ES-I3 (cell line): Measurements from ENCODE around the gene ZSCAN22.
"Not testable (repeated sequence)": the region's sequence is repeated elsewhere in the genome, so short reads cannot be mapped to it uniquely, and the experiment has no call there.

Experiments
- H3K36me3 ChIP-seq: 2 replicates; pipeline ENCODE4 v1.6.1; 2013; ENCODE audit warnings: mild to moderate bottlenecking, low read length, control low read depth, moderate library complexity; ENCODE audit not compliant: insufficient read depth
- H3K4me1 ChIP-seq: 2 replicates; pipeline ENCODE4 v1.6.1; 2013; ENCODE audit warnings: mild to moderate bottlenecking, control low read depth, low read length; ENCODE audit not compliant: insufficient read depth
- H3K9ac ChIP-seq: 2 replicates; pipeline ENCODE4 v1.6.1; 2013; ENCODE audit warnings: low read depth, mild to moderate bottlenecking, low read length, moderate library complexity
- H3K9me3 ChIP-seq: 2 replicates; pipeline ENCODE4 v1.6.1; 2013; ENCODE audit warnings: mild to moderate bottlenecking, low read length, moderate library complexity; ENCODE audit not compliant: control insufficient read depth, insufficient read depth

Gene ZSCAN22

GRCh38 chr19:58305065-58305931 lies 21.5 kb upstream of the ZSCAN22 start, which contains the start of gene ERVK3-1:
Gene ERVK3-1, plus strand, starts transcription at chr19:58305377. Its CDS starts 6,792 bp downstream, at chr19:58312169.
- Histone ChIP-seq H3K36me3 (peaks cover 13% of the 10 kb centered on the region; the same call in 1 of the 2 replicates), H3K4me1 (peaks cover 4% of the 10 kb centered on the region; the same call in 1 of the 2 replicates)

GRCh38 chr19:58305932-58306323 lies 20.9 kb upstream of the ZSCAN22 start:
- Histone ChIP-seq H3K4me1 (peaks cover 4% of the 10 kb centered on the region; the same call in 1 of the 2 replicates), H3K9me3 (no peaks in the 10 kb centered on the region), H3K36me3 (peaks cover 13% of the 10 kb centered on the region; the same call in 1 of the 2 replicates), H3K9ac (peak overlapping the region; percentile 92)

More at GRCh38 chr19:58305065-58305931, 21.5 kb upstream of the ZSCAN22 start, which contains the start of gene ERVK3-1:
- Histone ChIP-seq H3K9ac (peak within 1 kb of the TSS; percentile 92), H3K9me3 (no peaks in the 10 kb centered on the region)

DNA sequence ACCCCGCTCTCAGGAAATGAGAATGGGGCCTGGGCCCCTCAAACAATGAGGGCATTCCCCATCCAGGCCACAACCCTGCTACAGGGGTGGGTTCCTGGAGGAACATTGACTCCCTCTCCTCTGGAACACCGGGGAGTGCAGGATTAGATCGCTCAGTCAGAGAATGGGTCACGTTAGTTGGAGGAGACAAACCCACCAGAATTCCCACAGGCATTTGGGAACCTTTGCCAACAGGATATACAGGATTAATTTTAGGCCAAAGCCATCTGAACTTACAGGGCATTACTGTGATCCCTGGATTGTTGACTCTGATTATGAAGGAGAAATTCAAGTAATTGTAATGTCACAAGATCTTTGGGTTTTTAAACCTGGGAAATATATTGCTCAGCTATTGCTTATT lies 19.1 kb upstream of the ZSCAN22 start:
- Histone ChIP-seq H3K4me1 (peaks cover 4% of the 10 kb centered on the region; the same call in 1 of the 2 replicates), H3K36me3 (peaks cover 28% of the 10 kb centered on the region), H3K9ac (no peak overlapping the region), H3K9me3 (no peaks in the 10 kb centered on the region)

DNA sequence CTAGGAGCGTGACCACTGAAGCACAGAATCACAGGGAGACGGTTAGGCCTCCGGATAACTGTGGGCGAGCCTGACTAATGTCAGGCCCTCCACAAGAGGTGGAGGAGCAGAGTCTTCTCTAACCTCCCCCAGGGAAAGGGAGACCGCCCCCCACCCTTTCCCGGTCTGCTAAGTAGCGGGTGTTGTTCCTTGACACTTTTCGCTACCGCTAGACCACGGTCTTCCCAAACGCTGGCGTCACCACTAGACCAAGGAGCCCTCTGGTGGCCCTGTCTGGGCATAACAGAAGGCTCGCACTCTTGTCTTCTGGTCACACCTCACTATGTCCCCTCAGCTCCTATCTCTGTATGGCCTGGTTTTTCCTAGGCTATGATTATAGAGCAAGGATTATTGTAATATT lies 16.1 kb upstream of the ZSCAN22 start:
- peaks cover 33% of the 10 kb centered on the region for H3K36me3 ChIP-seq
- not testable (repeated sequence) for H3K4me1 ChIP-seq, H3K9ac ChIP-seq, H3K9me3 ChIP-seq

- Histone ChIP-seq H3K9ac (no peak overlapping the region), H3K36me3 (peaks cover 33% of the 10 kb centered on the region)
Measured at GRCh38 chr19:58311345-58311865, 15.4 kb upstream of the ZSCAN22 start.

GRCh38 chr19:58315580-58315979 lies 11.2 kb upstream of the ZSCAN22 start:
- Histone ChIP-seq H3K4me1 (no peaks in the 10 kb centered on the region), H3K36me3 (peaks cover 21% of the 10 kb centered on the region), H3K9ac (no peak overlapping the region), H3K9me3 (no peaks in the 10 kb centered on the region)

More at GRCh38 chr19:58311345-58311865, 15.4 kb upstream of the ZSCAN22 start:
- no peaks in the 10 kb centered on the region for H3K9me3 ChIP-seq
- no peaks in the 10 kb centered on the region for H3K4me1 ChIP-seq

DNA sequence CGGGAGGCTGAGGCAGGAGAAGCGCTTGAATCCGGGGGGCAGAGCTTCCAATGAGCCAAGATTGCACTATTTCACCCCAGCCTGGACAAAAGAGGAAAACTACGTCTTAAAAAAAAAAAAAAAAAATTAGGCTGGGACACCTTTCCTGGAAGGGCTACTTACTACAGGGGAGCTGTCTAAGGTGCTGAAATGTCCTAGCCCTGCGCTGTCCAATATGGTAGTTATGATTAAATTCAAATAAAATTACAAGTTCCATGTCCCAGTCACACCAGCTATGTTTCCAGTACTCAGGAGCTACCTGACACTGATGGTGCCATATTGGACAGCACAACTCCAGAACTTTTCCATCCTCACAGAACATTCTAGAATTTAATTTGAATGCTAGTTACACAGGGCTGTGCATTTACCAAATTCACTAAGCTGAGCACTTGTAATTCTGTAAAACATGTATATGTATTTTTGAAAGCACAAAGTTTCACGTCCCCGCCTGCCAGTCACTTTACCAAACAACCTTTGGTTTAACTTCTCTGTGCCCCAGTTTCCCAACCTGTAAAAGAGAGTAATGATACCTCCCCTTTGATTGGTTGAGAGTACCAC lies 9.2 kb upstream of the ZSCAN22 start:
- Histone ChIP-seq H3K4me1 (no peaks in the 10 kb centered on the region), H3K36me3 (peaks cover 7% of the 10 kb centered on the region; the same call in 1 of the 2 replicates), H3K9ac (no peak overlapping the region), H3K9me3 (no peaks in the 10 kb centered on the region)

- Histone ChIP-seq H3K9me3 (no peaks in the 10 kb centered on the region), H3K4me1 (no peaks in the 10 kb centered on the region), H3K9ac (no peak overlapping the region), H3K36me3 (no peaks in the 10 kb centered on the region; the same call in 1 of the 2 replicates)
Measured at GRCh38 chr19:58318297-58318696, 8.5 kb upstream of the ZSCAN22 start.

DNA sequence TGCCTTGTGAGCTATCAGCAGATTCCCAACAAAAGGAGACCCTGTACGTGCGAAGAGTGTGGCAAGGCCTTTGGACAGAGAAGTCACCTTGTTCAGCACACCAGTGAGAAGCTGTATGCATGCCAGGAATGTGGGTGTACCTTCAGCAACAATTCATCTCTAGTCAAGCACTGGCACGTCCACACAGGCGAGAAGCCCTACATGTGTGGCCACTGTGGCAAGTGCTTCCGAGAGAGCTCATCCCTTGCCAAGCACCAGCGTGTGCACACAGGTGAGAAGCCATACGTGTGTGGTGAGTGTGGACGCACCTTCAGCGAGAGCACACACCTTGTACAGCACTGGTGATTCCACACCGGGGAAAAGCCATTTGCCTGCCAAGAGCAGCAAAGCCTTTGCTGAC lies 7.6 kb upstream of the ZSCAN22 start:
- no peaks in the 10 kb centered on the region for H3K9me3 ChIP-seq
- H3K36me3 ChIP-seq = no peaks in the 10 kb centered on the region; the same call in 1 of the 2 replicates
- H3K9ac ChIP-seq = no peak overlapping the region
- H3K4me1 ChIP-seq = no peaks in the 10 kb centered on the region

- no peaks in the 10 kb centered on the region; the same call in 1 of the 2 replicates for H3K36me3 ChIP-seq
- H3K4me1 ChIP-seq = peaks cover 5% of the 10 kb centered on the region; the same call in 1 of the 2 replicates
- peak overlapping the region; percentile 85; the same call in 1 of the 2 replicates for H3K9ac ChIP-seq
Measured at GRCh38 chr19:58325311-58326022, 1.3 kb upstream of the ZSCAN22 start.

GRCh38 chr19:58326501-58326913 lies 287 bp upstream of the ZSCAN22 start:
- H3K4me1 ChIP-seq = peaks cover 9% of the 10 kb centered on the region
- H3K36me3 ChIP-seq = no peaks in the 10 kb centered on the region; the same call in 1 of the 2 replicates
- H3K9me3 ChIP-seq = no peaks in the 10 kb centered on the region
- peak overlapping the region; percentile 85 for H3K9ac ChIP-seq

More at GRCh38 chr19:58325311-58326022, 1.3 kb upstream of the ZSCAN22 start:
- H3K9me3 ChIP-seq = no peaks in the 10 kb centered on the region

- Histone ChIP-seq H3K36me3 (no peaks in the 10 kb centered on the region), H3K9me3 (no peaks in the 10 kb centered on the region), H3K9ac (no peak overlapping the region), H3K4me1 (peaks cover 9% of the 10 kb centered on the region)
Measured at GRCh38 chr19:58328999-58329398, 2.2 kb downstream of the ZSCAN22 start.

- no peak overlapping the region for H3K9ac ChIP-seq
Measured at GRCh38 chr19:58330458-58330857, 3.7 kb downstream of the ZSCAN22 start.

GRCh38 chr19:58332697-58333096 lies 5.9 kb downstream of the ZSCAN22 start:
- Histone ChIP-seq H3K36me3 (no peaks in the 10 kb centered on the region), H3K9ac (no peak overlapping the region), H3K9me3 (no peaks in the 10 kb centered on the region), H3K4me1 (peaks cover 4% of the 10 kb centered on the region; the same call in 1 of the 2 replicates)

More at GRCh38 chr19:58330458-58330857, 3.7 kb downstream of the ZSCAN22 start:
- Histone ChIP-seq H3K9me3 (no peaks in the 10 kb centered on the region), H3K4me1 (peaks cover 9% of the 10 kb centered on the region), H3K36me3 (no peaks in the 10 kb centered on the region)
